ENCODE data around the gene SNTB2. TPM values are rescaled to one million over a fixed set of nuclear protein-coding genes. Genes with fewer than 3 reads are reported as not detected.

The SNTB2 gene
- total RNA-seq, 1 donor, result 35.5 TPM

- peaks cover 32% of the 10 kb centered on the region for H3K36me3 ChIP-seq (ENCODE audit: insufficient read depth, low read length)
- no peak overlapping the region for H3K27ac ChIP-seq (ENCODE audit: low read depth, low read length)
- no peak overlapping the region for H3K4me2 ChIP-seq (ENCODE audit: insufficient read depth, low read length)
- no peaks in the 10 kb centered on the region for H3K79me2 ChIP-seq (ENCODE audit: insufficient read depth, low read length)
- no peak for DNase-seq (ENCODE audit: insufficient read length, low spot score, missing footprints)
- H3K4me1 ChIP-seq (ENCODE audit: insufficient read depth, low read length), result peaks cover 44% of the 10 kb centered on the region
- H4K20me1 ChIP-seq (ENCODE audit: insufficient read depth, low read length), result no peaks in the 10 kb centered on the region
- no peak overlapping the region for H2AFZ ChIP-seq (ENCODE audit: low read length)
- no peak overlapping the region for H3K4me3 ChIP-seq (ENCODE audit: insufficient read depth, low read length)
- H3K27me3 ChIP-seq (ENCODE audit: insufficient read depth, low read length), result no peaks in the 10 kb centered on the region
- TF ChIP-seq, protein P1, sequence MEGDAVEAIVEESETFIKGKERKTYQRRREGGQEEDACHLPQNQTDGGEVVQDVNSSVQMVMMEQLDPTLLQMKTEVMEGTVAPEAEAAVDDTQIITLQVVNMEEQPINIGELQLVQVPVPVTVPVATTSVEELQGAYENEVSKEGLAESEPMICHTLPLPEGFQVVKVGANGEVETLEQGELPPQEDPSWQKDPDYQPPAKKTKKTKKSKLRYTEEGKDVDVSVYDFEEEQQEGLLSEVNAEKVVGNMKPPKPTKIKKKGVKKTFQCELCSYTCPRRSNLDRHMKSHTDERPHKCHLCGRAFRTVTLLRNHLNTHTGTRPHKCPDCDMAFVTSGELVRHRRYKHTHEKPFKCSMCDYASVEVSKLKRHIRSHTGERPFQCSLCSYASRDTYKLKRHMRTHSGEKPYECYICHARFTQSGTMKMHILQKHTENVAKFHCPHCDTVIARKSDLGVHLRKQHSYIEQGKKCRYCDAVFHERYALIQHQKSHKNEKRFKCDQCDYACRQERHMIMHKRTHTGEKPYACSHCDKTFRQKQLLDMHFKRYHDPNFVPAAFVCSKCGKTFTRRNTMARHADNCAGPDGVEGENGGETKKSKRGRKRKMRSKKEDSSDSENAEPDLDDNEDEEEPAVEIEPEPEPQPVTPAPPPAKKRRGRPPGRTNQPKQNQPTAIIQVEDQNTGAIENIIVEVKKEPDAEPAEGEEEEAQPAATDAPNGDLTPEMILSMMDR (IDR thresholded peaks at IDR 0.05; ENCODE audit: extremely low read depth, low read depth, low read length), result no peak
- H3K9me3 ChIP-seq (ENCODE audit: low read depth, low read length), result no peaks in the 10 kb centered on the region
Measured at GRCh38 chr16:69169607-69170352, 17.2 kb upstream of the SNTB2 start.

DNA sequence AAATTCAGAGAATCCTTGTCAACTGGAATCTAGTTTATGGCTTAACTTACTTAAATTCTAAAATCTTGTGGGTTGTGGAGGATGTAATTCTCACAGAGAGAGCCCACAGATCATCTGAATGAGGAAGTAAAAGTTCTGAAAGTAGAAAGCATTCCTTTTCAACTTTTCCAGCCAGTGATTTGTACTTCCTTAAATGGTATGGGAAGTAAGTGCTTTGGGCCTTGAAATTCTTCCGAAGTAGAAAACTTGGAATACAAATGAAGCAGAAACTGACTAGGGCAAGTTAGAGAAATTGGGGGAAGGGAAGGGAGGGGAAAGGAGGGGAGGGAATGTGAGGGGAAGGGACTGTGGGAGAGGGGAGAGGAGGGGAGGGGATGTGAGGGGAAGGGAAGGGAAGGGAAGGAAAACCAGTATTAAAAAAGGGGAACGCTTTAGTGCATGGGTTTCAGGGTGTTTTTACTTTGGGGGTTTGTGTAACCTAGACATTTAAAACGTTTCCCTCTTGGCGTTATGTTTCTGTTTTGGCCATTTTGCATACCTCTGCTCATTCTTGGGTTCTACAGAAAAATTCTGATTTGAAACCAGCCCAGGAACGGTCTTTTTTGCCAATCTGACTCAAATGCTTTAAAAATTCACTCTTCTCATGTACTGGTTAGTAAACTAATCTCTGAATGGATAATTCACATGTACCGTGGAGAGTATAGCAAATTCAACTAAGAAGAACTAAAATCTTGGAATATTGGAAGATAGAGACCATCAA is 15.5 kb upstream of the SNTB2 start:
- no peak overlapping the region for H2AFZ ChIP-seq (ENCODE audit: low read length)
- no peaks in the 10 kb centered on the region for H3K27me3 ChIP-seq (ENCODE audit: insufficient read depth, low read length)
- no peak overlapping the region for H3K4me3 ChIP-seq (ENCODE audit: insufficient read depth, low read length)
- H3K79me2 ChIP-seq (ENCODE audit: insufficient read depth, low read length), result no peaks in the 10 kb centered on the region
- H3K36me3 ChIP-seq (ENCODE audit: insufficient read depth, low read length), result peaks cover 24% of the 10 kb centered on the region
- H3K9me3 ChIP-seq (ENCODE audit: low read depth, low read length), result no peaks in the 10 kb centered on the region
- peaks cover 41% of the 10 kb centered on the region for H3K4me1 ChIP-seq (ENCODE audit: insufficient read depth, low read length)
- no peaks in the 10 kb centered on the region for H4K20me1 ChIP-seq (ENCODE audit: insufficient read depth, low read length)
- peak overlapping the region; percentile 43 for H3K4me2 ChIP-seq (ENCODE audit: insufficient read depth, low read length)
- DNase-seq (ENCODE audit: insufficient read length, low spot score, missing footprints), result peak; percentile 83
- TF ChIP-seq, protein P1 (IDR thresholded peaks at IDR 0.05; ENCODE audit: extremely low read depth, low read depth, low read length), result no peak
- peak overlapping the region; percentile 17 for H3K27ac ChIP-seq (ENCODE audit: low read depth, low read length)

DNA sequence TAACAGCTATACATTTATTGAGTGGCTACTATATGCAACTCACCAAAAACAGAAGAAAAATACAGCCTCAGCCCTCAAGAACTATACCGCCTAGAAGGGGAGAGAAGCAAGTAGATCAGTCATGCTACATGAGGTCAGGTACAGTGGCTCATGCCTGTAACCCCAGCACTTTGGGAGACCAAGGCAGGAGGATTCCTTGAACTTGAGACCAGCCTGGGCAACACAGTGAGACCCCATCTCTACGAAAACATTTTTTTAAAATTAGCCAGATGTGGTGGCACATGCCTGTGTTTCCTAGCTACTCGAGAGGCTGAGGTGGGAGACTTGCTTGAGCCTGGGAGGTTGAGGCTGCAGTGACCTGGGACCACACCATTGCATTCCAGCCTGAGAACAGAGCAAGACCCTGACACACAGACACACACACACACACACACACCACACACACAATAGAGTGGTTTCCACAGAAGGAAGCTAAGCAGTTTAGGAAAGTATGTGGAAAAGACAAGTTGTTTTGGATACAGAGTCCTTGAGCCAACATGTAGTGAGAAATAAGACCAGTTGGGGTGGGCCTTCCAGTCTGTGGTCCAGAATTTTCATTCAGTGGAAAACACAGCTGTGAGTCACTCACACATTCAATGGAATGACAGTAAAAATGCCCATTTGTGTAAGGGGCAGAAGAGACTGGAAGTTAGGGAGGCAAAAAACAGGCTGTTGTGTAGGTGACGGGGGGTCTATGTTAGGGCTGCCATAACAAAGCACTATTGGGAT is 10.7 kb upstream of the SNTB2 start:
- DNase-seq (ENCODE audit: insufficient read length, low spot score, missing footprints), result no peak
- Histone ChIP-seq H4K20me1 (ENCODE audit: insufficient read depth, low read length) (no peaks in the 10 kb centered on the region), H3K4me2 (ENCODE audit: insufficient read depth, low read length) (peak overlapping the region; percentile 17), H3K4me1 (ENCODE audit: insufficient read depth, low read length) (peaks cover 41% of the 10 kb centered on the region), H3K79me2 (ENCODE audit: insufficient read depth, low read length) (no peaks in the 10 kb centered on the region), H2AFZ (ENCODE audit: low read length) (no peak overlapping the region), H3K9me3 (ENCODE audit: low read depth, low read length) (no peaks in the 10 kb centered on the region), H3K27me3 (ENCODE audit: insufficient read depth, low read length) (no peaks in the 10 kb centered on the region), H3K36me3 (ENCODE audit: insufficient read depth, low read length) (no peaks in the 10 kb centered on the region), H3K27ac (ENCODE audit: low read depth, low read length) (peak overlapping the region; percentile 74), H3K4me3 (ENCODE audit: insufficient read depth, low read length) (no peak overlapping the region)
- TF ChIP-seq, protein P1 (IDR thresholded peaks at IDR 0.05; ENCODE audit: extremely low read depth, low read depth, low read length), result no peak
